NCI-H2227 (cell line): ENCODE measurements around the gene PSMG4.
"Not testable (repeated sequence)": the region's sequence is repeated elsewhere in the genome, so short reads cannot be mapped to it uniquely, and the experiment has no call there.

Experiments used
- DNase-seq: peaks from one replicate; lab custom pipeline; 2025; ENCODE audit not compliant: unreplicated experiment; lab: John Stamatoyannopoulos, UW

Gene PSMG4

DNA sequence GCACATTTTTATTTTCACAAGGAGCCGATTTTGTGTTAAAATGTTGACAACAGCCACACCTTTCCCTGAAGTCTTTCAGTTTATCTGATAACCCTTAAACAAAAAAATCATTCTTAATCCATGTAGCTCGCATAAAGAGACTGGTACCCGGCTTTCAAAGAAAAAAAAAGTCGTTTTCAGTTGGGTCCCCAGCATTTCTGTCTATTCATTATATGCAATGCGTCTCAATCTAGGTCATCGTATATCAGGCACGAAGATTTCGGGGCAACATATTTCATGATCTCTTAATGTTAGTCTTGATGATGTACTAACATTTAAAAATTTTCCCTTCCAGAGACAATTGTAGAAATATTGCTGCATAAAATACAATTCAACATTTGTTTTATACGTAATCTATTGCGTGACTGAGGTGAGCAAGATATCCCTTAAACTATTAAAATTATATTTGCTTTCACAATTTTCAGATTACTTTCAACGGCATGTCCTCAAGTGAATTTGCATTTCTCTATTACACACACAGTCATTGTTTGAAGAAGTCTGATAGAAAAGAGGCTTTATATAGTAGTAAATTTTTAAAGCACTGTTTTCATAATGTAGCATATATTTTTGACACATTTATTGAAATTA lies 28.4 kb upstream of the PSMG4 start:
- DNase-seq = peak; percentile 49

DNA sequence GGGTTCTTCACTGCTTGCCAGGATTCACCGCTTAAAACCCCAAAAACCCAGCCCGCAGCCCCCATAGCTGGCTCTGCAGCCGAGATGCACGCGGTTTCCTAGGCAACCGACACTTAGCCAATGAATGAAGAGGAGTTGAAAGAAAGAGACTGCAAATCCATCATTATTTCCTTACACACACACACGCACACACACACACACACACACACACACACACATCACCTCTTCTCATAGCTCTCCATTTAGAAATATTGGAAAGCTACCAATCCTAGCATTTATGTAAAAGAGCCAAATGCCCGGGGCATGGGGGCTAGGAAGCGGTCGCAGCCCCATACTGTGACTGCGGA lies 27.9 kb upstream of the PSMG4 start:
- peak; percentile 94 for DNase-seq

DNA sequence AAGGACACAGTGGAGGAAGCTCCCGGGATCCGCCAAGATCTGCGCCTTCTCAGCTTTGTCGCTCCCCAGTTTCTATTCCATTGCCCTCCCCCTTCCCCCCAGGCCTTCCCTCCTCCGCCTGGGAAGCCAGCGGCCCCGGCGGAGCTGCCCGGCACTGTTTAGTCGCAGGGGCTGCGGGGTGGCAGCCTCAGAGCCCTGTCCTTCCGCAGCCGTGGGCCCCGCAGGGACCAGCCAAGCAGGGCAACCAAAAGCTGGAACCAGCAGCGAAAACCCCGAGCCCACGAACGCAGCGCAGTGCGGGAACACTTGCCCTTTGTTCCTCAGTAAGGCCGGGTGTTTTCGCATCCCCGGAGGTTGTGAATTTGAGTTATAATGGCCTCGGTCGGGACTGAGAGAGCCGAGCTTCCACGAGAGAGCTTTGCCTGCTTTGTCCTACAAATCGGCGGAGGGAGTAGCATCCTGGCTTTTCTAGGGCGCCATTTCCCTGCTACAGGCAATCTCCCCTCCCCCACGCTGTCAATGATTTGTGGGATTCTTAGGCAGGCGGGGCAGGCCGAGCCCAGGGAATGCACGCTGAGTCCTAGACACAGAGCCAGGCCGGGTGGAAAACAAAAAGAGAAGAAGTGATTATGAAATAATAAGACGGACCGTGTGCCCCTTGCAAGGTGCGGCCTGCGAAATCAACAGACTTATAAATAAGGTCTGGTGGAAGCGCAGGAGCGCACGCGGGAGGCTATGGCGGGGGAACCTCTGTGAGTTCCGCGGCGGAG lies 27.3 kb upstream of the PSMG4 start:
- DNase-seq = peak; percentile 96

DNA sequence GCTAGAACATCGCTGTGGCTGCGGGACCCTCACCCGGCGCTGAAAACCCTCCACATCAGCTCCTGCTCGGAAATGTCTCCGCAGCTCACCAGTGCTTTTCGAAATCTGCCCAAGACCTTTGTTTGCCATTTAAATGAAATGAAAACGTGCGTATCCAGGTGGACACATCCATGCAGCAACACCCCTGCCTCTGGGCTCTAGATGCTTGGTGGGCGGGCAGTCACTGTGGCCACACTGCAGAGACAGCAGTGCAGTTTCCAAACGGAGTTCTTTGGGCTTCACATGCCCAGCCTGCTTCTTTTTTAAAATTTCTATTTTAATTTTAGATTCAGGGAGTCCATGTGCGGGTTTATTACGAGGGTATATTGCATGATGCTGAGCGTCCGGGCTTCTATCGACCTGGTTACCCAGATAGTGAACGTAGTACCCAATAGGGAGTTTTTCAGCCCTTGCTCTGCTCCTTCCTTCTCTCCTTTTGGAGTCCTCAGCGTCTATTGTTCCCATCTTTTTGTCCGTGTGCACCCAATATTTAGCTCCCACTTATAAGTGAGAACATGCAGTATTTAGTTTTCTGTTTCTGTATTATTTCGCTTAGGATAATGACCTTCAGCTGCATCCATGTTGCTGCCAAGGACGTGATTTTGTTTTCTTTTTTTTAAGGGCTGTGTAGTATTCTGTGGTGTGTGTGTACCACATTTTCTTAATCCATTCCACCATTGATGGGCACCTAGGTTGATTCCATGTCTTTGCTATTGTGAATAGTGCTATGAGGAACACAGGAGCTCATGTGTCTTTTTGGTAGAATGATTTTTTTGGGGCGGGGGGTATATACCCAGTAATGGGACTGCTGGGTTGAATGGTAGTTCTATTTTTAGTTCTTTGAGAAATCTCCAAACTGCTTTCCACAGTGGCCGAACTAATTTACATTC lies 26.5 kb upstream of the PSMG4 start:
- peak; percentile 76 for DNase-seq

DNA sequence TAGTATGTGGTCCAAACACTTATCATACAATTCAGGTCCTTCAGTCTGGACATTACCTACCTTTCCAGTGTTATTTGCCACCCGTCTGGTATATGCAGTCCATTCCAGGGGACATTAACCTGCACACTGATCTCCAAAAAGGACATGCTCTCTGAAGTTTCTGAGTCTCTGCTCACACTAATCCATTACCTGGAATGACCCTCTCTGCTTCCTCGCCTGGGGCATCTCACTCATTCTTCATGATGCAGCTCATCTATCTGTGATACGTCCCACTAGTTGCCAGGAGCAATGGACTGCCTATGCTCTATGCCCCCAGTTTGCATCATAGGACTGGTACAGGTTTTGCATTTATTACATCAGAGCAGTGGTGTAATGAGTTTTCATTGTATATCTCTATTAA lies 25.4 kb upstream of the PSMG4 start:
- peak; percentile 48 for DNase-seq

DNA sequence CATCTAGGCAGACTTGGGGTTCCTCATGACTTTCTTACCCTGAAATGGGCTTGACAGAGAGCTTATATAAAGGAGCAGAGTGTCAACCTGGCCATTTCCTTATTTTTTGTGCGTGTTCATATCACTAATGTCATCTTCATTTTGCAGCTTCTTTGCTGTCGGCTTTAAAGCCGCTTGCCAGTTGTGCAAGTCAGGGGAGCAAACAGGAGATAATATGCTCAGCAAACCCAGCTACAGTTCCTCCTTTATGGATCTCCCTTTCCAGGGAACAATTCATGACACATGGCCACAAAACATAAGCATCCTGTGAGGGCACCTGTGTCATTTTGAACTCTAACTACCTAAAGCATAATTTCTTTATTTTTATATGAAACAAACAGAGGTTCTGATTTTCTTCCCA lies 24.8 kb upstream of the PSMG4 start:
- DNase-seq = no peak

DNA sequence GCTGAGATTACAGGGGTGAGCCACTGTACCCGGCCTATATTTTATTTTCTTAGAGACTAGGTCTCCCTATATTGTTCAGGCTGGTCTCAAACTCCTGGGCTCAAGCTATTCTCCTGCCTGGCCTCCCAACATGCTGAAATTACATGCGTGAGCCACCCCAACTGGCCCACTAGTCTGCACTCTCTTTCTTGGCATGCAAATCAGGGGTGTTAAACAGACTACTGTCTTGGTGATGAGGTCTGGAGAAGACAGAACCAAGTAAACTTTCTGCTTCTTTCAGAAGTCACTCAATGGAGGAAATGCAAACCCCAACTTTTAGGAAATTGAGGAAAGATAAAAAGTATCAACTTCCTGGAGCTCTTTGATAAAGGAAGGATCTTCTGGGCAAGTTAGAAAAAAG lies 23.3 kb upstream of the PSMG4 start:
- no peak for DNase-seq

DNA sequence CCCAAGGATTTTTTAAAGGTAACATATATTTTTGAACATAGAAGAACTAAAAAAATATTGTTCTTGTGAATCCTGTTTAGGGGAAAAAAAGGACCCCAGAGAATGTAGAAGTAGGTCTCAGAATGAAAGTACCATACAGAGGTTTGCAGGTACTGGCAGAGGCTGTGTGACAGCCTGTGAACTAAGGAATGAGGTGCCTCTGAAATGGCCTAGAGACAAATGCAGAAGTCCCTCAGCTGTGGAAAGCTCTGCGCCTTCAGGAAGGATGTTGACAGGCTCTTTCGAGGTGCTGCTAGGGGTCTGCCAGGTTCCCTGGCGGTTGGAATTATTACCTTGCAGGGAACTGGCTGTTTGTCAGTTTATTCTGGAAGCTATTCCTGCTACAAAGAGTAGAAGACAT lies 22.7 kb upstream of the PSMG4 start:
- DNase-seq = no peak

DNA sequence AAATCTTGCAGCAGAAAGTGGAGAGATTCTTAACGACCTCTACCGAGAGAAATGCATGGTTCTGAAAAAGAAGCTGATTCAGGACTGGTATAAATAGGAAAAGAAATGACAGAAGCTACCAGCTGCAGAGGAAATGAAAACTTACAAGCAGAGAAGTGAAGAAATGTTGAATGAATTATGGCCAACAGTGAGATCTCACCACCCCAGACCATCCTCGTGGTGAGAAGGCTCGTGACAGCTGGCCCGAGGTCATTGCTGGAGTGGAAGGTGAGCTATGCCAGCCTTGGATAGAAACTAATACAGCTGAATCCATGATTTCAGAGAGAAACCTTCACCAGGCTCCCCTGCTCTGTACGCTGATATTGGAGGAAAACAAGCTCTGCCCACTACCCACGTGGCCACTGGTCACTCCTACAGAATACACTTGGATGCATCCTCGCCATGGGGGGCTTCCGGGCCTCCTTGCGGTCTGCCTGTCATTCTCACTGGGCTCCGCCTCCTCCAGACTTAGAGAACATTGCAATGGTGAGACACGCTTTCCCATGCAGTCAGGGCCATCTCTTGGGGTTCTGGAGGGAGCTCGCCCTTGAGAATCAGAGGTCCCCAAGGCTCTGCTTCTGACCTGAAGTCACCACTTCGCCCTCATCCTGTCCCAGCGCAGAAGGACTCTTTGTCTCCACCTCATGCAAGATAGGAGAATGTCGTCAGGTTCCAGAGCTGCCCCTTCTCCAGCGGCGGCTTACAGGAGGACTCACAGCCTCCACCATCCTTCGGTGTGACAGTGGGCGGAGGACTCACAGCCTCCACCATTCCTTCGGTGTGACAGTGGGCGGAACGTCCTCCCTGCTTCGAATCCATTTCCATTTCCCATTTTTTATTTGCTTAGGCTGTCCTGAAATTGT lies 20.7 kb upstream of the PSMG4 start:
- no peak for DNase-seq

DNA sequence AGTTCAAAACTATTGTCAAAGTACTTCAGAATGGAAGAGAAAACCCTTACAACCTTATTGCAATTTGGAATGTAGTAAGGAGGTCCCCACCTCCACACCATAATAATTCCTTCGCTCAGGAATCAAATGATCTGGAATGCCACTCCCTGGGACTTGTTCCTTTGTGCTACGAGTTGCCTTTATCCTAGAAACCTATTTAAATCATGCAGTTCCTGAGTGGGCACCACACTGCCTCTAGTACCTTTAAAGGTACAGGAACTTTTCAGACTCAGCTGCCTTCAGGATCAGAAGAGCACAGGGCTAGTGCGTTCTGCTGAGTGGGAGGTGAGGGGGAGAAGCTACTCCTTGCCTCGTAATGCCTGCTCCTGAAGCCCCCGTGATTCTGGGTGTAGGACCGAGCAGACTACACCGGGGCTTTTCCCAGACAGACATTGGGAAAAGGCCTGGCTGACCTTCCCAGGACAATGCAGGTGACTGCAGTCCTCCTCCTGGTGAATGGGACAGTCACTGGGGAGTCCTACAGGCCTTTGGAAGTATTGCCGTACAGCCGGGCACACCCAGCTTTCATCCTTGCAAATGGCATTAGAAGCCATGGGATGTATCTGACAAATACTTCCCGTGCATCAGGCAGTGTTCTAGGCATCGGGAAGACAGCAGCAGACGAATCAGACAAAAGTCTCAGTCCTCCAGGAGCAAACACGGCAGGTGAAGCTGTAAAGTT lies 19.5 kb upstream of the PSMG4 start:
- peak; percentile 18 for DNase-seq

DNA sequence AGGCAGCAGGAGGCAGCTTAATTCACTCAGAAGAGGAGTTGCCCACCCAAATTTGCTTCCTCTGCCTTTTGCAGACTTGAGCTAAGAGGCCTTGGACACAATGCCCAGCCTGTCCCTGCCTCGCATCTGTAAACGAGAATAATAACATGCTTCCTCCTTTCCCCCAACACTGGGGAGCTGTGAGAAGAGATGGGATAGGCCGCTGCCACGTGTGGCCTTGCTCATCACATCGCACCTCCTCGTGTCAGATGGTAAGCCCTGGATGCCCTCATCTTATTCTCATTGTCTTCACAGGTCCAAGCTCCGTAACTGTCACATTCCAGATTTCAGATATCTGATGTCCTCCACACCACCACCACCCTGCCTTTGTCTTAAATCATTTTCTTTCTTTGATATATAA lies 18.2 kb upstream of the PSMG4 start:
- DNase-seq = no peak

DNA sequence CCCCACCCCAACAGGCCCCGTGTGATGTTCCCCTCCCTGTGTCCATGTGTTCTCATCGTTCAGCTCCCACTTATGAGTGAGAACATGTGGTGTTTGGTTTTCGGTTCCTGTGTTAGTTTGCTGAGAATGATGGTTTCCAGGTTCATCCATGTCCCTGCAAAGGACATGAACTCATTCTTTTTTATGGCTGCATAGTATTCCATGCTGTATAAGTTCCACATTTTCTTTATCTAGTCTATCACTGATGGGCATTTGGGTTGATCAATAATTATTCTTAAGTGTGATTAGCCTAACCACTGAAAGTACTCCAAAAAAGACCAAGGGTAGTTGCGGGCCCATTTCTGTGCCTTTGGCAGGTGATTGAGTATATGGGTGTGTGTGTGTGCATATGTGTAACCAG lies 17.0 kb upstream of the PSMG4 start:
- not testable (repeated sequence) for DNase-seq

DNA sequence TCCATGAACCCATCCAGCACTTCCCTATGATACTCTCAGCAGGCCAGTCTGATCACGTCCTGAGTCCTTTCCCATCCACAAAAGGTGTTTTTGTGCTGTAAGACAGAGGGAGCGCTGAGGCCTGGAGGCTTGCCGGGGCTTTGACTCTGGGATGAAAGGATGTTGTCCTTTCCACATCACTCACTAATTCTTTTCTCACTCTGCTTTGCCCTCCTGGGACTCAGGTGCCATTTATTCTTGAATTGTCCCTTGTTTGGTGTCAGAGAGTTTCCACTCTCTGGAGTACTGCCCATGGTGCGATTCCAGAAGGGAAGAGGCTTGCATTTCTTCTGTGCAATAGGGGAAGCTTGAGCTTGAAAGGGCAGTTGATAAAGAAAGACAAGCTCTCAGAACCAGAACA lies 16.0 kb upstream of the PSMG4 start:
- DNase-seq = no peak

DNA sequence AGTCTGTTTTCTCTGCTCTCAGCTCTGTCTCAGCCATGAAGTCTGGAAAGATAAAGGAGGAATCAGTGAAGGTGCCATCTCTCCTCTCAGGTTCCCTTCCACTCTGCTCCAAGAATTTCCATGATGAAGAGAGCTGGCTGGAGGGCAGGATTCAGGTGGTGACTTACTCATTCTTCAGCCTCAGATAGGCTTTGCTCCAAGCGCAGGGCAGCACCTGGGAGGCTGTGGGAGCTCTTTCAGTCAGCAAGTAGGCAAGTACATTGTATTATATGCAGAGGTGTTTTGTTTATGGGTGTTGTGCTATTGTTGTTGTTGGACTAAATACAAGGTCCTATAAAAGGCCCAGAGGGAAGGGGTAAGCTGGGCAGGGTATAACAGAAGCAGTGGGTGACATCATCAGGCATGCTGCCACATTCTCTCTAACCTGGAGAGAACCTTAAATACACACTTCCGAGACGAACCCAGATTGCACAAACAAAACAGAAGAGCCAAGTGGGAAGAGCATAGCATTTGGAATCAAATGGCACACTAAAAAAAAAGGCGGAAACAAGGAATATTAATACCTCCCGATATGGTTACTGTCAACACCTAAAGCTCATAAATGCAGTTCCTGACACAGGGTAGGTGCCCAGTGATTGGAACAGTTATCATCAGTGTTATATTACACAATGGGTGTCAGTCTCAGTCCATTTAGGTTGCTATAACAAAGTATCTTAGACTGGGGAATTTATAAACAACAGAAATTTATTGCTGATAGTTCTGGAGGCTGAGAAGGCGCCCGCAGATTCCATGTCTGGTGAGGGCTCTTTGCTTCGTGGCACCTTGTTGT lies 14.5 kb upstream of the PSMG4 start:
- no peak for DNase-seq

DNA sequence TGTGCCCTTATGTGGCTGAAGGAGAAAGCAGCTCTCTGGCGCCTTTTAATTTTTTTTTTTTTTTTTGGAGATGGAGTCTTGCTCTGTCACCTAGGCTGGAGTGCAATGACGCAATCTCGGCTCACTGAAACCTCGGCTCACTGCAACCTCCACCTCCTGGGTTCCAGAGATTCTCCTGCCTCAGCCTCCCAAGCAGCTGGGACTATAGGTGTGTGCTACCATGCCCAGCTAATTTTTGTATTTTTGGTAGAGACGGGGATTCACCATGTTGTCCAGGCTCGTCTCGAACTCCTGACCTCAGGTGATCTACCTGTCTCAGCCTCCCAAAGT lies 13.9 kb upstream of the PSMG4 start:
- not testable (repeated sequence) for DNase-seq

DNA sequence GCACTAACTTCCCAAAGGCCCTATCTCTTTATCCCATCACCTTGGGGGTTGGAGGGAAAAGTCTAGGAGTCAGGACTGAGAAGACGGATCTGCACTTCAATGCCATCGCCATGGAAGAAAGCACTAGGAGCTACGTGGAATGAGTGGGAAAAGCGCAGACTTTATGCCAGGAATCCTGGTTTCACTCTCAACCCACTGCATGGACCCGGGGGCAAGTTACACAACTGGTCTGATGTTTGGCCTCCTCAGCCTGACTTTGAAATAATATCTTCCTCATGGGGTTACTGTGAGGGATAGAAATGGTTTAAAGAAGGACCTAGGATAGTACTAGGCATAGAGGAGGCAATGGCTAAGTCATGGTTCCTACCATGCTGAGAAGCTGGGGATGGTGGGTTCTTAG lies 13.5 kb upstream of the PSMG4 start:
- no peak for DNase-seq

DNA sequence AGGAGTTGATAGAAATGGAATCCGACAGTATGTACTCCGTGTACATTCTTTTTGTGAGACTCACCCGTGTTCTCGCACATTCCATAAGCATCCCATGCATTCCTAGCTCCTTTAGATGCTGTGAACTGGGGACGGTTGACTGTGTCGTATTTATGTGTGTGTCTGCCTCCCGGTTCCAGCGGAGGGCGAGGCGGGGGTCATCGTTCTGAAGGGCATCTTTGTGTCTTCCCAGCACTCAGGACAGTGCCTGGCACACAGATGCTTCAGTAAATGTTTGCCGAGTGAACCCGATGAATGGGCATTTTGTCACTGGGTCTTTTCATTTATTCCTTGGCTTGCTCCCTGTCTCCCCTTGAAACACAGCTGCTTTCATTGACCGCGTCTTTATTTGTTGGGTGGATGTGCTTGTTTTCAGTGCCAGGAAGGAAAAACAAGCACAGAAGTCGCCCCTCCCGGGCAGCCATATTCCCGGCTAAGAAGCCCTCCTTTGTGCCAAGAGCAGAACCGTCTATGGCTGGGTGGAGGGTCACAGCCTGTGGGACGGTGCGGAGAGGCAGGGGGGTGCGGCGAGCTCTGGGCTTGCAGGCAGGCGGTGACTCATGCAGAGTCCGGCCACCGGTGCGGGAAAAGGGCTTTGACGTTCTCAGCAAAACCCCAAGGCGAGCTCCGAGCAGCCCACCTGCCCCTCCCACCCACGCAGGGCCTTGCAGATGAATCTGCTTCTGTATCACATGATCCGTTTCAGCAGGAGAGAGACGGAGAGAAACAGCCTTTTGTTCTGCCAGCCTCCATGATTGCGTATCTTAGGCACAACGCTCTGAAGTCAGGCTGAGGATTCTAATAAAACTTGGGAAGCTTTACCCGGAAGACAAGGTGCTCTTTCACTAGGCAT lies 11.2 kb upstream of the PSMG4 start:
- peak; percentile 92 for DNase-seq

DNA sequence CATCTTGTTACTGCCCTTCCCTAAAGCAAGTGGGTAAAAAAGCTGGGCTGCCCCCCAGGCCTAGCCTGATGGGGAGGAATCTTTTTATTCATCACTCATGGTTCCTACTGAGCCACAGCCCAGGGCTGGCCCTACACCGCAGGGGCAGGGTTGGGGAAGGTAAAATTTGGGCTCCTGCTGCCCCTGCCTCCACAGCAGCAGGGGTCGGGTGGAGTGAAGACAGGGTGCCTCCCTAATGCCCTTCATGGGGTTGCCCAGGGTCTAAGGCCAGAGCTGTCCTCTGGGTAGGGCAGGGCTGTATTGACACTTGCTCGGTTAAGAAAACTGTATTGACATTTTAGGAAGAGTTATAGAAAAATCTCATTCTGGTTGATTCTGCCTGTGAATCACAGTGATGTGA lies 8.9 kb upstream of the PSMG4 start:
- no peak for DNase-seq
